DND-41 (cell line): ENCODE data around the gene MUC5B.

Source experiments
- ATAC-seq: fragments of 200-7000 bp; cut with Tn5 transposase; 3 replicates; pipeline ENCODE4 v1.9.1; 2021; ENCODE audit warnings: low read depth; ENCODE audit not compliant: insufficient read depth
- DNase-seq: peaks from one replicate; pipeline ENCODE4 v3.0.0-alpha.2; 2020
- H2AFZ ChIP-seq: 2 replicates; pipeline ENCODE4 v1.6.0; 2012; ENCODE audit warnings: low read depth, low read length
- H3K27ac ChIP-seq: 2 replicates; pipeline ENCODE4 v1.5.1; 2012; ENCODE audit warnings: low read length, inconsistent platforms
- H3K27me3 ChIP-seq: fragments of 200-600 bp; sonication (generic); 2 replicates; pipeline ENCODE4 v1.6.0; 2012; ENCODE audit warnings: low read length, mild to moderate bottlenecking, inconsistent platforms; ENCODE audit not compliant: insufficient read depth, poor library complexity
- H3K36me3 ChIP-seq: 2 replicates; pipeline ENCODE4 v1.5.1; 2012; ENCODE audit warnings: low read length, inconsistent platforms; ENCODE audit not compliant: insufficient read depth
- H3K4me1 ChIP-seq: 2 replicates; pipeline ENCODE4 v1.5.1; 2012; ENCODE audit warnings: mild to moderate bottlenecking, low read length; ENCODE audit not compliant: insufficient read depth
- H3K4me2 ChIP-seq: 2 replicates; pipeline ENCODE4 v1.6.0; 2012; ENCODE audit warnings: mild to moderate bottlenecking, moderate library complexity, low read length, inconsistent platforms; ENCODE audit not compliant: insufficient read depth
- H3K4me3 ChIP-seq, 2 experiments: fragments of 200-600 bp in 1 of 2; shearing (Covaris generic) in 1 of 2; 2 replicates each; pipeline ENCODE4 v1.5.1; 2012 to 2016; ENCODE audit warnings: inconsistent platforms in 2 of 2, low read length in 2 of 2, mild to moderate bottlenecking in 2 of 2, low read depth in 1 of 2, moderate library complexity in 1 of 2
- H3K79me2 ChIP-seq: 2 replicates; pipeline ENCODE4 v1.6.0; 2012; ENCODE audit warnings: low read length, inconsistent platforms; ENCODE audit not compliant: insufficient read depth
- H3K9ac ChIP-seq: 2 replicates; pipeline ENCODE4 v1.6.0; 2012; ENCODE audit warnings: low read depth, mild to moderate bottlenecking, inconsistent platforms, low read length, moderate library complexity
- H3K9me3 ChIP-seq: 2 replicates; pipeline ENCODE4 v1.5.1; 2012; ENCODE audit warnings: low read length, moderate library complexity, mild to moderate bottlenecking, inconsistent platforms; ENCODE audit not compliant: insufficient read depth, severe bottlenecking
- H4K20me1 ChIP-seq: 2 replicates; pipeline ENCODE4 v1.6.0; 2012; ENCODE audit warnings: low read length; ENCODE audit not compliant: insufficient read depth
- EZH2 ChIP-seq: IDR thresholded peaks from 3 replicates; pipeline ENCODE4 v1.6.1; 2012; ENCODE audit warnings: borderline replicate concordance, low read depth, mild to moderate bottlenecking, moderate library complexity, low read length, inconsistent platforms; ENCODE audit not compliant: severe bottlenecking
- TF ChIP-seq, protein P1 (sequence below): IDR thresholded peaks from 2 replicates; pipeline ENCODE4 v1.5.1; 2012; ENCODE audit warnings: borderline replicate concordance, low read length, moderate library complexity, mild to moderate bottlenecking; ENCODE audit not compliant: poor library complexity, severe bottlenecking; ENCODE audit errors: extremely low read depth

The MUC5B gene

DNA sequence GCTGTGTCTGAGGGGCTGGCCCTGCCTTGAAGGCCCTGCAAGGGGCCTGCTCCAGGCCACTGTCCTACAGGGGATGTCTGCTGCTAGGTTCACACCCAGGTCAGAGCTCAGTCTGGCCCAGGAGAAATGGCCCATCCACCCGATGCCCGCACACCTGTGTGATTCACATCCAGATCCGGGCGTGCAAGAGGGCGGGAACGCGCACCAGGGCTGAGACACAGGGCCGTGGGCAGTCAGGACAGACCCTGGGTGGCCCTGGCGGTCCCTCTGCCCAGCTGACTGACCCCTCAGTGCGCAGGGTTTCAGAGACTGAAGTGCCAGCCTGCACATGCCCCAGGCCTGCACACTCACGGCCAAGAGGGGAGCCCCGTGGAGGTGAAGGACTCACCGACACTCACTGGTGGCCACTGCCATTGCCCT lies 79.2 kb downstream of the MUC5B start:
- Histone ChIP-seq H3K4me2 (no peak overlapping the region), H4K20me1 (peaks cover 71% of the 10 kb centered on the region), H3K27me3 (no peaks in the 10 kb centered on the region), H3K9ac (no peak overlapping the region), H3K9me3 (no peaks in the 10 kb centered on the region), H3K4me1 (peaks cover 10% of the 10 kb centered on the region), H2AFZ (no peak overlapping the region), H3K79me2 (peaks cover 97% of the 10 kb centered on the region), H3K4me3 (no peak overlapping the region), H3K36me3 (peaks cover 28% of the 10 kb centered on the region), H3K27ac (no peak overlapping the region)
- TF ChIP-seq, protein P1, sequence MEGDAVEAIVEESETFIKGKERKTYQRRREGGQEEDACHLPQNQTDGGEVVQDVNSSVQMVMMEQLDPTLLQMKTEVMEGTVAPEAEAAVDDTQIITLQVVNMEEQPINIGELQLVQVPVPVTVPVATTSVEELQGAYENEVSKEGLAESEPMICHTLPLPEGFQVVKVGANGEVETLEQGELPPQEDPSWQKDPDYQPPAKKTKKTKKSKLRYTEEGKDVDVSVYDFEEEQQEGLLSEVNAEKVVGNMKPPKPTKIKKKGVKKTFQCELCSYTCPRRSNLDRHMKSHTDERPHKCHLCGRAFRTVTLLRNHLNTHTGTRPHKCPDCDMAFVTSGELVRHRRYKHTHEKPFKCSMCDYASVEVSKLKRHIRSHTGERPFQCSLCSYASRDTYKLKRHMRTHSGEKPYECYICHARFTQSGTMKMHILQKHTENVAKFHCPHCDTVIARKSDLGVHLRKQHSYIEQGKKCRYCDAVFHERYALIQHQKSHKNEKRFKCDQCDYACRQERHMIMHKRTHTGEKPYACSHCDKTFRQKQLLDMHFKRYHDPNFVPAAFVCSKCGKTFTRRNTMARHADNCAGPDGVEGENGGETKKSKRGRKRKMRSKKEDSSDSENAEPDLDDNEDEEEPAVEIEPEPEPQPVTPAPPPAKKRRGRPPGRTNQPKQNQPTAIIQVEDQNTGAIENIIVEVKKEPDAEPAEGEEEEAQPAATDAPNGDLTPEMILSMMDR = no peak
- no peak for TF ChIP-seq EZH2
- no peak for ATAC-seq
- no peak for DNase-seq

DNA sequence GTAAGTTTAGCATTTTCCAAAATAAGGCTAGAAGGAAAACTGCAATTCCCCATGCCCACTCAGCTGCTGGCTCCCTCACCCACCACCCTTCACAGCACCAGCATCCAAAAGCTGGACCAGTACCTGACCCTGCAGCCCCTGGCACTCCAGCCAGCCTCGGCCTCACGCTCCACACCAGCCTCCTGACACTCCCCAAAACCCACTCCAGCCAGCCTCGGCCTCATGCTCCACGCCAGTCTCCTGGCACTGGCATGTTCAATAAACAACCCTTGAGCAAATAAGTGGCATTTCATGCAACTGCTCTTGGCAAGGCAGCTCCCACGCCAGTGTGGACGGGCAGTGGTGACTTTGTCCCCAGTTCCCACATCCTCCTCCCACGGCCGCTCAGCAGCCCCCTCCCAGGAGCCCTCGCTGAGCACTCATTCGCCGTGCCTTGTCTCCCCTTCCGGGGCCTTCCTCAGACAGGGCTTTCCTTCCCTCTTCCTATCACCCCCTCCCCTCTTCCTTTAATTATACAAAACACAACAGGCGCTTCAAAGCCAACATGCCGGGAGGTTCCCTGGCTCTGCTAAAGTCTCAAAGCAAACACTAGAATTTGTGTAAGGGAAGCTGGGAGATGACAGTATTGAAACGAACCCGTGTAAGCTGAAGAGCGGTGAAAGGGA lies 79.7 kb downstream of the MUC5B start:
- no peak overlapping the region for H3K9ac ChIP-seq
- H3K27me3 ChIP-seq = no peaks in the 10 kb centered on the region
- H3K4me2 ChIP-seq = no peak overlapping the region
- H3K27ac ChIP-seq = no peak overlapping the region
- H2AFZ ChIP-seq = no peak overlapping the region
- ATAC-seq (no peak), DNase-seq (no peak)
- peaks cover 29% of the 10 kb centered on the region for H3K36me3 ChIP-seq
- peaks cover 97% of the 10 kb centered on the region for H3K79me2 ChIP-seq
- H3K9me3 ChIP-seq = no peaks in the 10 kb centered on the region
- peaks cover 71% of the 10 kb centered on the region for H4K20me1 ChIP-seq
- no peak for TF ChIP-seq EZH2
- TF ChIP-seq, protein P1 = no peak
- peaks cover 16% of the 10 kb centered on the region for H3K4me1 ChIP-seq
- no peak overlapping the region for H3K4me3 ChIP-seq

DNA sequence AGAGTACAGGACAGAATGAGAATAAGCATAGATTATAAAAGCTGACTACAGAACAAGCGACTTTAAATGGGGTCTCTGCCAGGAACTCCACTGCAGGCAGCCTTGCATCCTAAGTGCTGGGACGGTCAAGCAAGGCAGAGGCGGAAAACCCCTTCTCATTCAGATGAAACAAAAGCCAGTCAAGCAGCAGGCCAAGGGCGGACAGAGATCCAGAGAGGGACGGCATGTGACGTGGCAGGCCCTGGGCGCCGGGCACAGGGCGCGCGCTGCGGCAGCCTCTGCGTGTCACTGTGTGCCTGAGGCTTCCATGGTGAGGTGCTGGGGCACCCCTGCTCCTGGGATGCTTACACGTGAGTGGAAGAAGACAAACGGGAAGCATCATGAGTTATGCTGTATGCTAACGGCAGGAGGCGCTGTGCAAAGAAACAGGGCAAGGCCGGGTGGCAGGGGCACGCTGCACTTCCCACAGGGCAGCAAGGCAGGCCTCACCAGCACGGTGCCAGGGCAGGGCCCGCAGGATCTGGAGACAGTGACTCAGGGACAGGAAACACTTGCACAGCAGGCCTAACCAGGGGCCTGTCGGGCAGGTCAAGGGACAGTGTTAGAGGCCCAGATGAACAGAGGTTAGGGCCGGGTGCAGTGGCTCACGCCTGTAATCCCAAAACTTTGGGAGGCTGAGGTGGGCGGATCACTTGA lies 80.4 kb downstream of the MUC5B start:
- Histone ChIP-seq H4K20me1 (peaks cover 70% of the 10 kb centered on the region), H3K4me3 (no peak overlapping the region), H3K9ac (no peak overlapping the region), H3K27ac (no peak overlapping the region), H3K36me3 (peaks cover 31% of the 10 kb centered on the region), H2AFZ (no peak overlapping the region), H3K27me3 (no peaks in the 10 kb centered on the region), H3K4me2 (no peak overlapping the region), H3K9me3 (no peaks in the 10 kb centered on the region), H3K4me1 (peaks cover 22% of the 10 kb centered on the region), H3K79me2 (peaks cover 97% of the 10 kb centered on the region)
- no peak; the same call in 2 of the 3 replicates for ATAC-seq
- no peak for DNase-seq
- no peak for TF ChIP-seq EZH2
- TF ChIP-seq, protein P1 = peak; percentile 11
